Activated T-cell treated with anti-CD3 and anti-CD28 coated beads, Interleukin-2, amount 50 U/mL, for 72 hours (primary cell): Measurements from ENCODE around the gene CLDN19. TPM values are rescaled to one million over a fixed set of nuclear protein-coding genes. Genes with fewer than 3 reads are reported as not detected.
"Not testable (repeated sequence)": the region's sequence is repeated elsewhere in the genome, so short reads cannot be mapped to it uniquely, and the experiment has no call there.

ENCODE experiments used
- ATAC-seq, 2 donors: fragments of 150-1000 bp; cut with Tn5 transposase; replicated peaks in 1 of 2; 2 replicates each; pipeline ENCODE4 v1.10.0; 2021; ENCODE audit warnings: moderate library complexity in 2 of 2, mild to moderate bottlenecking in 1 of 2
- DNase-seq, 2 donors: peaks; one replicate each; pipeline ENCODE4 v3.0.0; 2021 to 2022; ENCODE audit warnings: mixed read lengths in 1 of 2
- H3K27ac Mint-ChIP-seq: one replicate; pipeline ENCODE4 v1.8.0; 2022; ENCODE audit warnings: mild to moderate bottlenecking, moderate library complexity, mixed read lengths
- H3K27me3 Mint-ChIP-seq: one replicate; pipeline ENCODE4 v1.8.0; 2022; ENCODE audit warnings: low read depth, mixed read lengths
- H3K36me3 Mint-ChIP-seq, 2 donors: one replicate each; pipeline ENCODE4 v1.8.0; 2022; ENCODE audit warnings: mixed read lengths in 2 of 2, mild to moderate bottlenecking in 1 of 2; ENCODE audit not compliant: insufficient read depth in 2 of 2
- H3K4me1 Mint-ChIP-seq: one replicate; pipeline ENCODE4 v1.8.0; 2022; ENCODE audit warnings: low read depth, mixed read lengths
- H3K4me3 Mint-ChIP-seq, 2 donors: one replicate each; pipeline ENCODE4 v1.8.0; 2022; ENCODE audit warnings: mild to moderate bottlenecking in 2 of 2, mixed read lengths in 2 of 2, moderate library complexity in 2 of 2
- H3K9me3 Mint-ChIP-seq, 2 donors: one replicate each; pipeline ENCODE4 v1.8.0; 2022; ENCODE audit warnings: mixed read lengths in 2 of 2
- total RNA-seq, 2 donors: library from RNA; stranded (reverse); gene quantifications; one replicate each; pipeline ENCODE4 v1.2.3, GENCODE V29; 2022

The CLDN19 gene
- total RNA-seq, 2 donors from 2014 or later, result not detected

- no peaks in the 10 kb centered on the region for H3K27me3 Mint-ChIP-seq
- no peak for DNase-seq
- H3K4me3 Mint-ChIP-seq, result no peak overlapping the region
- no peak overlapping the region for H3K27ac Mint-ChIP-seq
- no peaks in the 10 kb centered on the region for H3K36me3 Mint-ChIP-seq
- H3K4me1 Mint-ChIP-seq, result peaks cover 12% of the 10 kb centered on the region
- no peaks in the 10 kb centered on the region for H3K9me3 Mint-ChIP-seq
- no peak for ATAC-seq
Measured at GRCh38 chr1:42732126-42732680, 7.8 kb downstream of the CLDN19 start.

GRCh38 chr1:42731585-42731984 lies 8.5 kb downstream of the CLDN19 start:
- Mint-ChIP-seq H3K9me3 (no peaks in the 10 kb centered on the region), H3K27ac (no peak overlapping the region), H3K4me3 (no peak overlapping the region), H3K36me3 (no peaks in the 10 kb centered on the region), H3K27me3 (no peaks in the 10 kb centered on the region), H3K4me1 (peaks cover 6% of the 10 kb centered on the region)
- ATAC-seq (no peak), DNase-seq (no peak)

GRCh38 chr1:42730988-42731387 lies 9.0 kb downstream of the CLDN19 start:
- Mint-ChIP-seq H3K36me3 (no peaks in the 10 kb centered on the region), H3K9me3 (no peaks in the 10 kb centered on the region), H3K27me3 (no peaks in the 10 kb centered on the region), H3K27ac (no peak overlapping the region), H3K4me3 (no peak overlapping the region), H3K4me1 (peaks cover 5% of the 10 kb centered on the region)
- ATAC-seq, result peak; percentile 83 to 86
- peak; percentile 68 for DNase-seq

- ATAC-seq (no peak), DNase-seq (no peak)
- no peak overlapping the region for H3K4me3 Mint-ChIP-seq
- no peaks in the 10 kb centered on the region for H3K36me3 Mint-ChIP-seq
- no peaks in the 10 kb centered on the region for H3K9me3 Mint-ChIP-seq
- H3K27ac Mint-ChIP-seq, result no peak overlapping the region
- H3K27me3 Mint-ChIP-seq, result no peaks in the 10 kb centered on the region
- H3K4me1 Mint-ChIP-seq, result peaks cover 5% of the 10 kb centered on the region
Measured at GRCh38 chr1:42730002-42730401, 10.0 kb downstream of the CLDN19 start.

- H3K4me3 Mint-ChIP-seq, H3K36me3 Mint-ChIP-seq, H3K27me3 Mint-ChIP-seq, H3K4me1 Mint-ChIP-seq, H3K9me3 Mint-ChIP-seq, H3K27ac Mint-ChIP-seq, DNase-seq, ATAC-seq: not testable (repeated sequence)
Measured at GRCh38 chr1:42725820-42726219, 14.2 kb downstream of the CLDN19 start.

- Mint-ChIP-seq H3K9me3 (no peaks in the 10 kb centered on the region), H3K36me3 (peaks cover 0 to 3% of the 10 kb centered on the region in 2 donors), H3K4me3 (no peak overlapping the region), H3K27me3 (no peaks in the 10 kb centered on the region), H3K27ac (no peak overlapping the region), H3K4me1 (no peaks in the 10 kb centered on the region)
- ATAC-seq (no peak), DNase-seq (no peak)
Measured at GRCh38 chr1:42723511-42723910, 16.5 kb downstream of the CLDN19 start.

GRCh38 chr1:42722403-42722802 lies 17.6 kb downstream of the CLDN19 start:
- not testable (repeated sequence) for H3K36me3 Mint-ChIP-seq, ATAC-seq, DNase-seq, H3K4me3 Mint-ChIP-seq, H3K9me3 Mint-ChIP-seq, H3K27me3 Mint-ChIP-seq, H3K27ac Mint-ChIP-seq, H3K4me1 Mint-ChIP-seq

GRCh38 chr1:42721926-42722325 lies 18.1 kb downstream of the CLDN19 start:
- ATAC-seq, result no peak
- no peaks in the 10 kb centered on the region for H3K9me3 Mint-ChIP-seq
- DNase-seq, result no peak
- no peaks in the 10 kb centered on the region for H3K4me1 Mint-ChIP-seq
- peaks cover 0 to 9% of the 10 kb centered on the region in 2 donors for H3K36me3 Mint-ChIP-seq
- H3K27me3 Mint-ChIP-seq, result no peaks in the 10 kb centered on the region
- no peak overlapping the region for H3K27ac Mint-ChIP-seq
- no peak overlapping the region for H3K4me3 Mint-ChIP-seq

GRCh38 chr1:42720868-42721267 lies 19.2 kb downstream of the CLDN19 start:
- no peak for DNase-seq
- H3K4me3 Mint-ChIP-seq, result no peak overlapping the region
- no peaks in the 10 kb centered on the region for H3K4me1 Mint-ChIP-seq
- H3K27ac Mint-ChIP-seq, result no peak overlapping the region
- H3K36me3 Mint-ChIP-seq, result peaks cover 3 to 16% of the 10 kb centered on the region in 2 donors
- no peaks in the 10 kb centered on the region for H3K9me3 Mint-ChIP-seq
- no peaks in the 10 kb centered on the region for H3K27me3 Mint-ChIP-seq
- no peak for ATAC-seq

- ATAC-seq, H3K27me3 Mint-ChIP-seq, H3K4me3 Mint-ChIP-seq, DNase-seq, H3K9me3 Mint-ChIP-seq, H3K4me1 Mint-ChIP-seq, H3K27ac Mint-ChIP-seq: not testable (repeated sequence)
- H3K36me3 Mint-ChIP-seq, result peaks cover 21 to 58% of the 10 kb centered on the region in 2 donors
Measured at GRCh38 chr1:42714441-42714840, 25.6 kb downstream of the CLDN19 start.

GRCh38 chr1:42713293-42713692 lies 26.7 kb downstream of the CLDN19 start:
- ATAC-seq, result no peak
- no peaks in the 10 kb centered on the region for H3K27me3 Mint-ChIP-seq
- H3K27ac Mint-ChIP-seq, result peak overlapping the region; percentile 83

GRCh38 chr1:42712808-42713207 lies 27.2 kb downstream of the CLDN19 start:
- peaks cover 23 to 62% of the 10 kb centered on the region in 2 donors for H3K36me3 Mint-ChIP-seq
- H3K4me3 Mint-ChIP-seq, H3K4me1 Mint-ChIP-seq, DNase-seq, ATAC-seq, H3K27ac Mint-ChIP-seq, H3K9me3 Mint-ChIP-seq, H3K27me3 Mint-ChIP-seq: not testable (repeated sequence)

More at GRCh38 chr1:42713293-42713692, 26.7 kb downstream of the CLDN19 start:
- Mint-ChIP-seq H3K36me3 (peaks cover 21 to 58% of the 10 kb centered on the region in 2 donors), H3K4me1 (no peaks in the 10 kb centered on the region), H3K9me3 (peaks cover 5 to 6% of the 10 kb centered on the region in 2 donors), H3K4me3 (no peak overlapping the region)
- DNase-seq, result no peak

- DNase-seq (no peak), ATAC-seq (no peak)
Measured at GRCh38 chr1:42703888-42704464, 36.1 kb downstream of the CLDN19 start.

GRCh38 chr1:42700006-42700405 lies 40.0 kb downstream of the CLDN19 start:
- Mint-ChIP-seq H3K27me3 (no peaks in the 10 kb centered on the region), H3K9me3 (no peaks in the 10 kb centered on the region), H3K4me1 (peaks cover 8% of the 10 kb centered on the region), H3K36me3 (peaks cover 26 to 73% of the 10 kb centered on the region in 2 donors), H3K27ac (peak overlapping the region; percentile 7), H3K4me3 (no peak overlapping the region)
- DNase-seq (no peak), ATAC-seq (no peak)

More at GRCh38 chr1:42703888-42704464, 36.1 kb downstream of the CLDN19 start:
- Mint-ChIP-seq H3K27ac (peak overlapping the region; percentile 34), H3K4me3 (no peak overlapping the region), H3K4me1 (peaks cover under 1% of the 10 kb centered on the region), H3K9me3 (peaks cover 0 to 2% of the 10 kb centered on the region in 2 donors), H3K27me3 (no peaks in the 10 kb centered on the region), H3K36me3 (peaks cover 26 to 67% of the 10 kb centered on the region in 2 donors)
